ENCODE data around the gene MCF2L.

MCF2L gene

DNA sequence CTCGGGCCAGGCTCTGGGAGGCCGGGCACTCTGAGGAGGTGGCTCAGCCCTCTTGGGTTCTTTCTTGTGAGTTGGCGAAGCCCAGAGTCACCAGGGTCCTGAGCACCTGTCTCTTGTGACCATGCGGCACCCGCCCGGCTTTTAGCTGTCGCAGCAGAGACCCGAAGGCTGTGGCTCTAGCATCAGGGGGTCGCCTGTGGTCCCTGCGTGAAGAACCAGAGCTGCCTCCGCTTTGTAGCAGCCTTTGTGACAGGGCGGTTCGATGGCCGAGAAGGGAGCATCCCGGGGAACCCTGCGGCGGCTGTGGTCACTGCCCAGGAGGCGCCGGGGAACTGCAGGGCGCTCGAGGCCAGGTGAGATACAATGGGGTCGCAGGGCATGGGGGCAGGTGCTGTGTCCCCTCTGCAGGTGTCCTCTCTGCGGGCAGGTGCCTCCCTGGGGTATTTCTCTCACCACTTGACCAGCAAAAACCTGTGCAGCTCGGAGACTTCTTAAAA is 10.4 kb downstream of the MCF2L start:
- in situ Hi-C loops (cut with HindIII; ENCODE audit: low sequenced_read_pairs), result no loop called here

DNA sequence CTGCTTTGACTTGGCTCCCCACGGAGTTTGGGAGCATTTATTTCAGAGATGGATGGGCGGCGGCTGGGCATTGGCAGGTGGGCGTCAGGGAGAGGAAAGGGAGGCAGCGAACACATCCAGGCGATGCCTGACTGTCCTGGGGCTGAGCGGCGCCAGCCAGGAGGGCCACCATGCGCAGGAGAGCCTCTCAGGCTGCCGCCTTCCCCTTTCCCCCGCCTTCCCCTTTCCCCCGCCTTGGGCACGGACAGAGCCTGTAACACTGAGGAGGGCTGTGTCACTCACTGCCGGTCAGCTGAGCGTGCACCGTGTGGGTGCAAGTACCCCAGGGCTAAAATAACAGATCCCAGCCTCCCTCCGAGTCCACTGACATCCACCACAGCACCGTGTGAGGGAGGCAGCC is 11.4 kb downstream of the MCF2L start:
- in situ Hi-C loops (cut with HindIII; ENCODE audit: low sequenced_read_pairs), result no loop called here

DNA sequence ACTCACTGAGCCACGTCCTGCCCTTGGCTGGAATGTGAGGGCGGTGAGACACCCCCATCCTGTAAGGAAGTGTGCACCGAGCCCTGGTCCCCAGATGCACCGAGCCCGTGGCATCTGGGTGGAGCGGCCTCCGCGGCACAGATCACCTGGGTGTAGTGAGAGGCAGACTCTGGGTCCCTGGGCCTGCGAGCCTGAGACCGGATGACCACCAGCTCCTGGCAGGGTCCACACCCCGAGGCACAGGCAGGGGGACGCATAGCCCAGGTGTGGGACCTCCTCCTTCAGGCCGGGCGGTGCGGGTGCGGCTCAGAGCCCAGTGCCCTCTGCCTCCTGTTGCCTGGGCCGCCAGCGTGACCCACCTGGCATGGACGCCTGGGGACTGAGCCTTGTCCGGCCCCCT is 12.4 kb downstream of the MCF2L start:
- in situ Hi-C loops (cut with HindIII; ENCODE audit: low sequenced_read_pairs), result no loop called here

DNA sequence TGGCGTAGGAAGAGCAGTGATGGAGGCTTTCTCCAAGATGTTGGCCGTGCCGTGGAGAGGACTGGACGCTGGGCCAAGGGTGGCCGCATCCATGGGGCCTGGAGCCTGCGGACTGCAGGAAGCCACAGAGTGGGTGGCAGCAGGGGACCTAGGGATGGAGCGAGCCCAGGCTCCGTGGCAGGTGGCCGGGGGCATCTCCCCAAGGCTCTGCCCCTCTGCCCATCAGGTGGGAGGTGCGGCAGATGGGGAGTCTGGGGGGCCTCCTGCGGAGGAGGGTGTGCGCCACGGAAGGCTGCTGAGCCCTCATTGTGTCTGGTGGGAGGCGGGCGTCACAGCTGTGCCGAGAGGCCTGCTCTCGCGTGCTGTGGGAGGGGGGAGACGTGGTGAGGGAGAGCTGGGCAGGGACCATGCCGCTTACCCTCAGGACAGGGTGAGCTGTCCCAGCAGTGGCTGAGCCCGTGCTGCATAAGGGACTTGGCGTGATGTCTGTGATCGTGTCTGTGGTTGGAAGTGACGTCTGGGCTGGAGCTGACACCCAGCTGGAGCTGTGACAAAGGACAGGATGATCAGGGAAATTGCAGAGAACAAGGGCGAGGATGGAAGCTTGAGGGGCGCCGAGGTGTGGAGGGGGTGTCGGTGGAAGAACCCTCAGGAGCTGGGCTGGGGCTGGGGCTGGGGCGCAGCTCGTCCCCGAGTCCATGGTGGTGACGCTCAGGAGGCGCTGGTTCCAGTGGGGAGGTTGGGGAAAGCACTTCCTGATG is 13.4 kb downstream of the MCF2L start:
- in situ Hi-C loops (cut with HindIII; ENCODE audit: low sequenced_read_pairs), result no loop called here

DNA sequence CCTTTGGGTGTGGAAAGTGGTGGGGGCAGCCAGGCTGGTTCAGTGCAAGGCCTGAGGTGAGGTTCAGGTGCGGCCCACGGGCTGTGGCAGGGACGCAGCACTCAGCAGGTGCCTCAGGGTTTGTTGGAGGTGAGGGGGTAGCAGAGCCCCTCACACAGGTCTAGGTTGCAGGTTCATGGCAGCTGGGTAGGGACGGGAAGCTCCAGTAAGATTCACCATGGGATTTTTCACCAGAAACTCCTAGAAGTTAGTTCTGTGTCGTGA is 14.0 kb downstream of the MCF2L start:
- in situ Hi-C loops (cut with HindIII; ENCODE audit: low sequenced_read_pairs), result no loop called here

DNA sequence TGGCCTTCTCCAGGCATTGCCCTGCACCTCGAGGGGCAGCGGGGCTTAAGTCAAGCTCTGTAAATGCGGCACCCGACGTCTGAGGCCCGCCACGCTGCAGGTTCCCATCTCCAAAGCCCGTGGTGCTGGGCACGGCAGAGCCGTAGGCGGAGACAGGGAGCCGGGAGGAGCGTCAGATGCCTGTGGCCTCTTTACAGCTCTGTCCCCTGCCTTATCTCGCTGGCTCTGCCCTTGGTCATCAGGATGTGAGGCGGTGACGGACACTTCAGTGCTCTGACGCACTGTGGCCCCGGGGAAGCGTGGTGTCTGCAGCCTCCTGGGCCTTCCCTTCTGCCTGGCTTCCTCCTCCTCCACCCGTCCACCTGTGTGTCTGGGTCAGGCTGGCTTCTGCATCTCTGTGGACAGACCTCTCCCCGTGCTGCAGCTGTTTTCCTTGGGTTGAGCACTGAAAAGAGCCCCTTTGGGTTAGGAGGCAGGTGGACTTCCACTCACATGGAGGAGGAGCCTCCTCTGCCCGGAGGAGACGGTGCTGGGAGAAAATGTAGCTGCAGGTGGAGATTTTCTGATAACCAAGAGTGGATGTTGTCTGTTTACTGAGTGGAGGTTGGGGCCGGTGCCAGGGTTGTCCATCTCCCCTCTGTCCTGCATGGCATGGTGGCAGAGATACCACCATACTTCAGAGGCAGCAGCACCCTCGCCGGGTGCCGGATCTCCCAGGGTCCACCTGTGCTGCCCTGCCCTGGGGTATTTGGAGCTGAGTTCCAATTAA is 14.6 kb downstream of the MCF2L start:
- in situ Hi-C loops (cut with HindIII; ENCODE audit: low sequenced_read_pairs), result no loop called here

DNA sequence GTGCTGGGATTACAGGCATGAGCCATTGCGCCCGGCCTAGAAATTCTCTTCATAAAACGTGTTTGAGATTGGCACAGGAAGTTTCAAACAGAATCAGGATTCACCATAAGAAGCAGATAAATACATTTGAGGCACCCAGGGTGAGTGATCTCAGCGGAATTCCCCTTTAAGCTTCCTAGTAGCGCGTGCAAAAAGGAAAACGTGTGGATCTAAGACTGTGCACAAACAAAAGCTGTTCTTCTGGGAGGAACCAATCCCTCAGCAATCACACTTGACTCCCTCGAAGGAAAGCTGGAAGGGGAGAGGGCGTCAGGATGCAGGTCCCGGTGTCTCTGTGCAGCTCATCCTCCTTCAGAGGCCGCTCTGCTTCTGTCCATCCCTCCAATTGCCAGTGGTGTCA is 15.5 kb downstream of the MCF2L start:
- in situ Hi-C loops (cut with HindIII; ENCODE audit: low sequenced_read_pairs), result no loop called here

DNA sequence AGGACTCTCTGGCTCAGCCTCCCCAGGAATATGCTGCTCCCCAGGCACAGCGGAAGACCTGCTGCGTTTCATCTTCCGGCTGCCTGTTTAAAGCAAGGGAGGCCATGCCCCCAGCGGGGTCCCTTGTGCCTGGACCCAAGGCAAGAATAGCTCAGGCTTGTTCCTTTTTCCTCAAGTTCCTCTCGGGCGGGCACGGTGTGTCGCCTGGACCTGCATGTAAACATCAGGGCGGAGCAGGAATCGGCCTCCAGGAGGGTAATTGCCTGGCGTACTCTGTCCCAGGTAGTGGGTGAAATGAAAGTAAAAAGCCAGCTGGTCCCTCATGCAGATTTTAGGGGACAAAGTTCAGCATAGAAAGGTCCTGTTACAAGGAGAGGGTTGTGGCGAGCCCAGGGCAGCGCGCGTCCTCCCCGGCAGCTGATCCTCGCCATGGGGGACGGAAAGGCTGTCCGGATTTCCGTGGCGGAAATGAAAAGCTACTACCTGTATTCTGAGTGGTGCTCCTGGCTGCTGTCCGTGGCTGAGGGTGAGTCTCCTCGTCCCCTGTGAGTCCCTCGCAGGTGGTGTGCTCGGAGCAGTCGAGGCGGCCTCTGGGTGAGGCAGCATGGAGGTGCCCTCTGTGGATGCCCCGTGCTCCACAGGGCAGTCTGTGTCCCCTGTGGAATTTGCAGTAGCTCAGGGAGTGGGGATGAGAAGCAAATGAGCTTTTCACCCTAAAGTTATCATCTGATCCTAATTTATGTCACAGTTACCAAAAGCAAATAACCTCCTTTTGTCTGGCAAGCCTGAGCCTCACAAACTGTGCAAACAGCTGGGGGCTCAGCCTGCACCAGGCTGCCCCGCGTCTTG is 16.2 kb downstream of the MCF2L start:
- in situ Hi-C loops (cut with HindIII; ENCODE audit: low sequenced_read_pairs), result no loop called here

DNA sequence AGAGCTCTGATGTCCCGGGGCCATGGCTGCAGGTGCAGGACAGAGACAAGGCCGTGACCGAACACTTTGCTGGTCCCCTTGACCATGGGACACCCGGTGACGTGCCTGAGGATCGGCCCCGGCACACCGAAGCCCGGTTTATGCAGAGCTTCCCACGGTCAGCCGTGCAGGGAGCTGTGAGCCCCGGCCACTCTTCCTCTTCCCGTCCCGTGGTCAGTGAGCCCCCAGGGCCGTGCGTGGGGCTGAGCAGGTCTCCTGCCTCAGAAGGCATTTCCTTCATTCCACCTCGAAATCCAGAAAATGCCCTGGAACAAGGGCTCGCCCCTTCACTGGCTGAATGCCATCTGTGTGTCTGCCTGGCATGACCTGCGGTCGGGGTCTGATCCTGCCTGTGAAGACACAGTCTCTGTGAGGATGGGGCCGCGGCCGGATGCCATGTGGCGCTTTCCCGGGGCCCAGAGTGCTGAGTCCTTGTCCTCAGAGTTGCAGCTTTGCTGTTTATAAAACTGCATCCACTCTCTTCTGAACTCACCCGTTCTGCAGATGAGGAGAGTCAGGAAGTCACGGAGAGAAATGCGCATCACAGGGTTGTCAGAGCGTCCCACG is 16.9 kb downstream of the MCF2L start:
- in situ Hi-C loops (cut with HindIII; ENCODE audit: low sequenced_read_pairs), result no loop called here

DNA sequence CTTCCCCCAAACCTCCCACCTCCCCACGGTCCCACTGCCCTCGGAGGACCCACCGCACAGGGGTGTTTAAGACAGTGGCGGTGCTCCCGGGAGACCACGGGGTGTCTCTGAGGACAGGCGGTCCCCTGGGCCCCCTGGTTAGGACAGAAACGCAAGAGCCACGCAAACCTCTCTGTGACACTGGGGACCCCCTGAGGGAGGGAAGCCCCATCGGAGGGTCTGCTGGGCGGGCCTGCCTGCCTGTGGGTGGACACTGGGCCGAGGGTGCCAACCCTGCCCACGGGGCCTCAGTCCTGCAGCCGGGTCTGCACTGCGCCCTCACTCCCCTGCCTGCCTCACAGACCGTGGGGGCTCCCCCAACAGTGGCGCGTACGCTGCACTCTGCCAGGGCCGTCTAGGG is 17.5 kb downstream of the MCF2L start:
- in situ Hi-C loops (cut with HindIII; ENCODE audit: low sequenced_read_pairs), result no loop called here

DNA sequence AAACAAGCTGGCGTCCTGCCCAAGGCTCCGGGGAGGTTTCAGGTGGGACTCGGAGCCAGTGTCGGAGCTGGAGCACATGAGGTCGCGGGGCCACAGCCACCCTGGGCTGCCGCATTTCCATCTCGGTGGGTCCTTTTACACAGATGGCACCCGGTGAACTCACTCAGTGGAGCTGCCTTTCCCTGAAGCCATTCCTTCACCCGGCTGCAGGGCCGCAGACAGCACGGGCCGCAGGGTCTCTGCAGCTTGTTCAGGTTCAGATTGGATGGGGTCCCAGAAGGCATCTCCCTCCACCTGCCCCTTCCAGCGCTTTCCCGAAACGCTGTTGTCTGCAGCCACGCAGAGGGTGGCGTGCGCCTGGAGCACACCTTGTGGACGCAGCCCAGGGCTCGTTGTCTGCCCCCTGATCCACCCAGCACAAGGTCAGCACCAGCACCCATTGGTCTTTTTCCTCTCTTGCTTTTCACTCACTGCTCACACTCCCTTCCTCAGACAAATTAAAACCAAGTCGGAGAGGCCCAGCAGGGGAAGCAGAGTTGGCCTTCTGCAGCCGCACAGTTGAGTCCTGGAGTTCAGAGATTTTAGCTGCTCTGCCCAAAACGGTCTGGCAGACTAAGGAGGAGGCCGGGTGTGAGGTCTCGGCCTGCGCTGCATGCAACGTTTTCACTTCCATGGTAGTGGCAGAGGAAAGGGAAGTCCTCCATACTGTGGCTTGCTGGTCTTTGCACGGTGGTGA is 18.1 kb downstream of the MCF2L start:
- in situ Hi-C loops (cut with HindIII; ENCODE audit: low sequenced_read_pairs), result no loop called here

DNA sequence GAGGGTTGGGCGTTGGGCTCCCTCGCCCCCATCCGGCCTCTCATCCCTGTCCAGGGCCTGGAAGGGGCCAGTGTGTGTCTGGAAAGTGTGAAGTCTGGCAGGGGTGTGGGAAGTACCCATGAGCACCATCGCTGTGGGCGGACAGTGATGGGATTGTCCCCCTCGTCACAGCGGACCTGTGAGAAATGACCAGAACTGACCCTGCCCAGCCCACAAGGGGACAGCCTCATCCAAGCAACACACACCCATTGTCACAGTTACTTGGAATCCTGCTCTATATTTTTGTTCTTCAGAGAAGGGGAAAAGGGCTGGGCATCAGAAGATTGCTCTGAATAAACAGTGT is 18.6 kb downstream of the MCF2L start:
- in situ Hi-C loops (cut with HindIII; ENCODE audit: low sequenced_read_pairs), result no loop called here

DNA sequence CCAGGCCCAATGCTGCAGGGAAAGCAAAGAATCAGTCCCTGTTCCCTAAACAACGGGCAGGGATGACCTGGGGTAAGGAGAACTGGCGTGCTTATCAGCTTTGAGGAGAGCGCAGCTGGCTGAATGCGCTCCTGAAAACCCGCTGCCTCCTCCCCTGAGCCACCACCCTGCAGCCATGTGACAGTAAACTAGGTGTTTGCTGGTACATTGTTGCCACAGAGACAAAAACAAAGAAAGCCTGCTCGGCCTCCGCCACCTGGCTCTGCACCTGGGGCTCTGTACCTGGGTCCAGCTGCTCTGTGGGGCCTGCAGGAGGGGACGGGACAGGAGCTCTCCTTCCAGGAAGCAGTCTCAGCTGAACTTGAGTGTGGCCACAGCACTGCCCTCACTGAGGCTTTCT is 21.8 kb downstream of the MCF2L start:
- in situ Hi-C loops (cut with HindIII; ENCODE audit: low sequenced_read_pairs), result no loop called here

DNA sequence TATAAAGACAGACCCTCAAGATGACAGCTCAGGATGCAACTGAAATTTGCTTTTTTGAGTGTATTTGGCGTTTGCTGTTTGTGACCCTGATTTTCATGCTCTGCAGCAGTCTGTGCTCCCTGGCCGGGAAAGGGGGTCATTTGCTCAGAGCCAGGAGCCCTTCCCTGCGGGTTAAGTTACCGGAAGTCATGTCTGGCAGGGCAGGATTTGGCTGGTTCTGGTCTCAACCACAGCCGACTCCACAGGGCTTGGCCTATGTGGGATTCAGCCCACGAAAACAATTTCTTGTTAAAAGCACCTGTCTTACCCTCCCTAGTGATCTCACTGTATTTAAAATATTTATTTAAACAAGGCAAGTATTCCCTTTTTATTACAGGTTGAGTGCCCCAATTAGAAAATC is 22.6 kb downstream of the MCF2L start:
- in situ Hi-C loops (cut with HindIII; ENCODE audit: low sequenced_read_pairs), result no loop called here

DNA sequence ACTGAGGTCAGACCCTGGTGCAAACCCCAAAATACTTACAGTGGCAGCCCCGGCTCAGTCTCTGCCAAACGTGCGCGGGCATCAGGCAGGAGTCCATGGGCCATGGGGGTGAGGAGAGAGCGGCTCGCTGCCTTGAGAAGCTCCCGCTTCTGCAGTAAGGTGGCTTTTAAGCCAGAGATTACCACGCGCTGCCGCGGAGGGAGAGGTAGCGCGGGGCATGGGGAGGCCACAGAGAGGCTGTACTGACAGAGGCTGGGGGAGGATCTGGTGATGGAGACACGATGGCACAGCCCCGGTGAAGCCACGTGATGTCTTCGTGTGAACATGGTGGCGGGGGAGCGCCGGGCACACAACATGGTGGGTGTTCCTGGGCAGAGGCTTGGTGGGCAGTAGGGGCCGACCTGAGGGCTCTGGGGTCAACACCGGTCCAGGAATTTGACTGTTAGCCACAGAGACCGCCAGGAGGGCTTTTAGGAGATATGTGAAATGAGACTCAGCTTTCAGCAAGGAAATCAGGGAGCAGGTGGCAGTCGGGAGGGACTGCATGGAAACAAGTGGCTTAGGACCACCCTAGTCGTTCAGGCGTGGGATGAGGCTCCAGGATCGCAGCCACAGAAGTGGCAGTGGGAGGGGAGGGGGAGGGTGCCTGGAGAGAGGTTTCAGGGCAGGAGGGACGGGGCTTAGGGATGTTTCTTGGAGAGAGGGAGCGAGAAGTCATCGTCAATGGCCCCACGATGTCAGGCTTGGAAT is 24.1 kb downstream of the MCF2L start:
- in situ Hi-C loops (cut with HindIII; ENCODE audit: low sequenced_read_pairs), result no loop called here

DNA sequence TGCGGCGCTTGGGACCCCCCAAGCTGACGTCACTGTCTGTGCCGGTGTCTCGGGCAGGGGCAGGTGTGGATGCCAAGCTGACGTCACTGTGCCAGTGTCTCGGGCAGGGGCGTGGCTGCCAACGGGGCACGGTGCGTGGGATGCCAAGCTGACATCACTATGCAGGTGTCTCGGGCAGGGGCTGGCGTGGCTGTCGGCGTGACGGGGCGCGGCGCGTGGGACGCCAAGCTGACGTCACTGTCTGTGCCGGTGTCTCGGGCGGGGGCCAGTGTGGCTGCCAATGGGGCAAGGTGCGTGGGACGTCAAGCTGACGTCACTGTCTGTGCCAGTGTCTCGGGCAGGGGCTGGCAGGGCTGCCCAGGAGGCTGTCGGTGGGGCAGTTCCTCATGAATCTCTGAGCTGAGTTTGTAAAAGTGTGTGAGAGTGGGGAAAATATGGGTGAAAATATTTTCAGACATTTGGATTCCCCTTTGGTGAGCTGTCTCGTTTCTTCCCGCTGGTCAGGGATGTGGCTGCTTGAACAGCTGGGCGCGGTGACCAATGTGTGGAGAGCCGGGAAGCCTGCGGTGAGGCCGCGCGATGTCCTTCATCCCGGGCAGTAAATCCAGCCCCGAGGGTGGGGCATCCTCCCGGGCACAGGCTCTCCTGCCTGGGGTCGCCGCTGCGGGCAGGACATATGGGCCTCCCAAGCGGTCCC is 25.2 kb downstream of the MCF2L start:
- in situ Hi-C loops (cut with HindIII; ENCODE audit: low sequenced_read_pairs), result no loop called here

DNA sequence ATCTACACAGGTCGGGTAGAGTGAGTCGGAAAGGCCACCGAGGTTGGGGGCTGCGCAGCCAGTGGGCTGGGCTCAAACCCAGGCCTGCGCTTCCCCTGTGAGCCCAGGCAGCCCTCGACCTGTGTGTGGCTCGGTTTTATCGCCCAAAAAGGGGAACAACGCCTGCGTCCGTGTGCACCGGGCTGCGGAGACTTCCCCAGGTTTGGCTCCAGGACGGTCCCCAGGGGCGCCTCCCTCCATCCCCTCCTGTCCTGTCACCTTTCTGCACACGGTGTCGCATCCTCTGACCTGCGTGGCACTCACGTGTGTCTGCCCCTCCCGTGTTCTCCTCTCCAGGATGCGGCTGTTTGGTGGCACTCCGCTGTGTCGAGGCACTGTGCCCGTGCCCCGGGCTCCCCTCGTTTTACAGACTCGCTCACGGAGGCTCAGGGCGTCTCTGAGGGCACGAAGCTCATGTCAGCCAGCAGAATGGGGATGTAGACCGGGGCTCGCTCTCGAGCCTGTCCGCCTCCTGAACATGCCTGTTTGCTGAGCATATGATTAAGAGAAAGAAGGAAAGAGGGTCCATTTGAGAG is 25.9 kb downstream of the MCF2L start:
- in situ Hi-C loops (cut with HindIII; ENCODE audit: low sequenced_read_pairs), result no loop called here

DNA sequence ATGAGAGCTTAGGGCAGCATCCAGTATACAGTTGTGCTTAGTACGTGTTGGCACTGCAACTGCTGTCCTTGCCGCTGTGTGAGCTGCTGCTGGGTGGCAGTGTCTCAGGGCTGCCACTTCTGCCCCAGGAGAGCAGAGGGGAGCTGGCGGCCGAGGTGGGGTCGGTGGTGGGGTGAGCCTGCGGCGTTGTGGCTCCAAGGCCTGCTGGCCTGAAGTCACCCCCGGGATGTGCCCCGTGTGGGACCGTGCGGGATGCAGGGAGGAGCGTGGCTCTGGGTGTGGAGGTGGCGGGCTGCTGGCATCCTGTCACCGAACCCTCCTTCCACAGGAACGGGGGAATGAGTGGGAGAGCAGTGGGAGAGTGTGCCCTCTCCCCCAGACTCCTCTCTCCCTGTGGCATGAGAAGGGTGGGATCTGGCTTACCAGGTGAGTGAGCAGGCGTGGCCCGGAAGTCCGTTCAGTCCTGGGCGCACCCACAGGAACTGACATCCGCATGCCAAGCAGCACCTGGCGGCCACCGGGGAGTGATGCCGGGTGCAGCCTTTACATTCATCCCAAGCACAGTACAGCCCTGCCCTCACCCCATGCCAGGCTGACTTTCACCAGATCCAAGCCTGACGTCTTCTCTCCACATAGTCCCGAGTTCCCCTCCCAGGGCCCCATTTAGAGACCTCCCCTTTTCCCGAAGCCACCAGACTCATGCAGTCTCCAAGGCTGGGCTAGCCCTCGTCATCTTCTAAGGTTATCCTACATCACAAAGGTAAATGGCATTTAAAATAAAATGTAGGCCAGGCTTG is 26.6 kb downstream of the MCF2L start:
- in situ Hi-C loops (cut with HindIII; ENCODE audit: low sequenced_read_pairs), result no loop called here

Data from endothelial cell of hepatic sinusoid (primary cell).